A549 (cell line): Measurements from ENCODE around the gene PEX14. TPM values are rescaled to one million over a fixed set of nuclear protein-coding genes. Genes with fewer than 3 reads are reported as not detected.
A peak's percentile ranks its signal among the peaks of the same experiment; 100 is the strongest.

Experiments used
- ATAC-seq, 2 experiments: fragments of 200-7000 bp in 1 of 2; fragments of >200 bp in 1 of 2; cut with Nextera tagmentation in 1 of 2; cut with Tn5 transposase in 1 of 2; 3 replicates each; pipeline versions ENCODE4 v1.8.0 to v1.9.1; 2018 to 2020; ENCODE audit warnings: mild to moderate bottlenecking in 1 of 2, moderate library complexity in 1 of 2
- CTCF ChIA-PET: fragments of 300-600 bp; sonication (Branson Sonifier 250); formaldehyde crosslinking; extraction: SDS; loops from one replicate; lab custom pipeline; 2021; ENCODE audit warnings: antibody characterized with exemption, inconsistent platforms; lab: Yijun Ruan, JAX
- POLR2A ChIA-PET: fragments of 350-600 bp; formaldehyde crosslinking; extraction: SDS; loops from one replicate; lab custom pipeline; 2021; ENCODE audit warnings: antibody characterized with exemption, inconsistent platforms; lab: Yijun Ruan, JAX
- DNase-seq, 2 experiments: peaks; one replicate each; pipeline versions ENCODE4 v3.0.0 to v3.0.0-alpha.2; 2011 to 2016; ENCODE audit warnings: low read depth in 1 of 2, low spot score in 1 of 2
- FAIRE-seq: peaks from 2 replicates; lab custom pipeline; 2011; peaks lifted over from hg19 to GRCh38; lab: Jason Lieb, UNC
- H3K27ac ChIP-seq, 2 experiments: fragments of >200 bp; sonication (Bioruptor Twin); formaldehyde crosslinking; 3 replicates each; pipeline ENCODE4 v1.5.1; 2016 to 2017
- H3K4me1 ChIP-seq: fragments of >200 bp; sonication (Bioruptor Twin); formaldehyde crosslinking; 3 replicates; pipeline ENCODE4 v1.6.1; 2016
- H3K4me2 ChIP-seq: fragments of >200 bp; sonication (Bioruptor Twin); formaldehyde crosslinking; 3 replicates; pipeline ENCODE4 v1.6.1; 2016
- H3K4me3 ChIP-seq: fragments of >200 bp; sonication (Bioruptor Twin); formaldehyde crosslinking; 3 replicates; pipeline ENCODE4 v1.5.1; 2016
- H3K9me3 ChIP-seq: fragments of >200 bp; sonication (Bioruptor Twin); formaldehyde crosslinking; 3 replicates; pipeline ENCODE4 v1.6.1; 2016
- CBX8 ChIP-seq: fragments of 200-600 bp; sonication (generic); IDR thresholded peaks from 2 replicates; pipeline ENCODE4 v1.6.1; 2016
- CHD4 ChIP-seq: fragments of 200-600 bp; sonication (generic); IDR thresholded peaks from 2 replicates; pipeline ENCODE4 v1.6.1; 2016; ENCODE audit warnings: antibody characterized with exemption, mild to moderate bottlenecking, borderline replicate concordance
- CTCF ChIP-seq: fragments of >200 bp; sonication (Bioruptor Twin); formaldehyde crosslinking; IDR thresholded peaks from 3 replicates; pipeline ENCODE4 v1.5.1; 2016
- GATA3 ChIP-seq: IDR thresholded peaks from 2 replicates; pipeline ENCODE4 v1.6.1; 2012; ENCODE audit warnings: borderline replicate concordance
- HEYL ChIP-seq: fragments of 250-450 bp; sonication (Bioruptor Pico); IDR thresholded peaks from 2 replicates; pipeline ENCODE4 v1.8.0; 2021; ENCODE audit warnings: mild to moderate bottlenecking, moderate library complexity
- KDM1A ChIP-seq: fragments of 200-600 bp; sonication (generic); IDR thresholded peaks from 2 replicates; pipeline ENCODE4 v1.6.1; 2016; ENCODE audit warnings: low read depth, mild to moderate bottlenecking
- KDM5A ChIP-seq: fragments of 200-600 bp; sonication (generic); IDR thresholded peaks from 2 replicates; pipeline ENCODE4 v1.6.1; 2016; ENCODE audit warnings: antibody characterized with exemption, mild to moderate bottlenecking
- NPAS2 ChIP-seq: fragments of 250-450 bp; sonication (Bioruptor Pico); IDR thresholded peaks from 2 replicates; pipeline ENCODE4 v1.8.0; 2022; ENCODE audit warnings: mild to moderate bottlenecking, moderate library complexity, borderline replicate concordance
- POLR2A ChIP-seq: IDR thresholded peaks from 2 replicates; pipeline ENCODE4 v1.6.1; 2012; ENCODE audit warnings: mild to moderate bottlenecking, low read length
- RAD21 ChIP-seq, 2 experiments: fragments of >200 bp in 1 of 2; sonication (Bioruptor Twin) in 1 of 2; formaldehyde crosslinking in 1 of 2; IDR thresholded peaks in 1 of 2; conservative IDR thresholded peaks in 1 of 2; 2 replicates in 1 of 2; 3 replicates in 1 of 2; pipeline ENCODE4 v1.6.1; 2012 to 2018; ENCODE audit warnings: inconsistent platforms in 1 of 2
- SMC3 ChIP-seq: fragments of >200 bp; sonication (Bioruptor Twin); formaldehyde crosslinking; IDR thresholded peaks from 3 replicates; pipeline ENCODE4 v1.6.1; 2018; ENCODE audit warnings: inconsistent platforms
- TFCP2L1 ChIP-seq: fragments of 250-450 bp; sonication (Bioruptor Pico); IDR thresholded peaks from 2 replicates; pipeline ENCODE4 v1.5.0; 2021; ENCODE audit warnings: mild to moderate bottlenecking
- ZSCAN20 ChIP-seq: fragments of 250-450 bp; sonication (Bioruptor Pico); IDR thresholded peaks from 2 replicates; pipeline ENCODE4 v1.8.0; 2022; ENCODE audit warnings: mild to moderate bottlenecking, moderate library complexity
- WGBS: methylation state at CpG from one replicate; pipeline ENCODE4 v1.1.6; 2017; ENCODE audit errors: missing lambda C conversion rate; 5-methylcytosine and 5-hydroxymethylcytosine counted together
- polyA plus RNA-seq, 4 experiments: library from polyadenylated mRNA; depleted of rRNA in 3 of 4; stranded (reverse); fragments of >200 nt; fragmentation: RNase III in 1 of 4; extraction: RNeasy Plus Mini Kit Qiagen cat#74134 plus additional on column Dnase treatment in 1 of 4; gene quantifications; 2 replicates in 3 of 4; 3 replicates in 1 of 4; pipeline ENCODE4 v1.2.3, GENCODE V29; 2011 to 2017
- TF ChIP-seq, protein P1 (sequence below): IDR thresholded peaks from 2 replicates; pipeline ENCODE4 v1.6.1; 2012
- TF ChIP-seq, protein P2 (sequence below): fragments of 450-650 bp; IDR thresholded peaks from 2 replicates; pipeline ENCODE4 v1.6.1; 2014; ENCODE audit warnings: antibody characterized with exemption
- TF ChIP-seq, protein P3 (sequence below): fragments of 150-350 bp; IDR thresholded peaks from 2 replicates; pipeline ENCODE4 v1.6.1; 2014; ENCODE audit warnings: low read depth, mild to moderate bottlenecking, low read length

PEX14 gene
- polyA plus RNA-seq, 2 of the 4 experiments (the other 2 are of a cell fraction), result 7.7 to 15.0 TPM

DNA sequence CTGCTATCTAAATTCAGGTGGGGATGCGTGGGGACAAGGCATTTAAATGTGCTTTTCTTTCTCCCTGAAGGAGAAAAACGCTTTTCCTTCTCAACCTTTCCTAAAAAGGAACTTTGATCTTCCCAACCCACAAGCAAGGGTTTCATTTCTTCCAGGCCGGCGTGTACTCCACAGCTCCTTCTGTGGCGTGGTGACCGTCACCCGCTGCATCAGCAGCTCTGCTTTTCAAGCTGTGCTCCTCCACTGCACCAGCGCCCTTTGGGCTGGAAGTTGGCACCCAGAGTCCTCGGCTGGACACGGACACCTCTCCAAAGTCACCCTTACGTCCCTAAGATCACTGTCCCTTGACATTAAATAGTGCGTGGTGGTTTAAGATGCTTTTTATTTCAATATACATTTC is 54.3 kb downstream of the PEX14 start:
- peak overlapping the region; percentile 80 for H3K4me2 ChIP-seq
- POLR2A ChIA-PET, result interaction anchor here (0.6 kb wide), 1 partner anchor 296 kb away, joined by 3 read pairs; no protein-coding TSS in a partner anchor
- WGBS, result 85% methylated on average over 12 of the region's 12 CpGs
- H3K4me3 ChIP-seq, result no peak overlapping the region
- CTCF ChIA-PET, result interaction anchor here (0.6 to 1.5 kb wide), 2 partner anchors 13 to 73 kb away, joined by 3 to 5 read pairs; no protein-coding TSS in a partner anchor
- no peak for TF ChIP-seq TFCP2L1 (CRISPR knock-in tag)
- no peak for TF ChIP-seq POLR2A
- no peak for DNase-seq
- H3K4me1 ChIP-seq, result peaks cover 33% of the 10 kb centered on the region
- H3K27ac ChIP-seq, result peak overlapping the region; percentile 51 to 78
- FAIRE-seq, result no peak
- no peak for ATAC-seq
- H3K9me3 ChIP-seq, result no peaks in the 10 kb centered on the region

- no peak overlapping the region; the same call in 2 of the 3 replicates for H3K4me2 ChIP-seq
- FAIRE-seq, result no peak
Measured at GRCh38 chr1:10529765-10530164, 55.0 kb downstream of the PEX14 start.

DNA sequence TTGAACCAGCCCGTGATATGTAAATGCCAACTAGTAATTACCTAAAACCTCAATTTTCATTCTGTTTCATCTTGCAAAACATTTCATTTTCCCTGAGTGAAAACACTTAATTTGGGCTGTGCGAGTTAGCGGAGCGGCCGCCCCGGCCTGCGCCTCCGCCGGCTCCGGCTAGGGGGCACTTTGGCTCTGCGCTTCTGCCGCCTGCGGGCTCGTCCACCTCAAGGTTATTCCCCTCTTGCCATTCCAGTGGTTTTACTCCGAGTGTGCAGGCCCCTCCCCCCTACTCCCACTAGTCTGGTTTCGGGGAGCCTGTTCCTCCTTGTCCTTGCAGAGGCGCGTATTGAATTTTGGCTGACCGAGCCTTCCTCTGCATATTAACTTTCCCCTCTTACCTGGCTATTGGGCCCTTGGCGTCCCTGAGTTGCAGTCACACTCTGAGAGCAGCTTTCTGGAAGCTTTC is 55.6 kb downstream of the PEX14 start:
- ChIA-PET CTCF (interaction anchor here (0.8 kb wide), 1 partner anchor 8 kb away, joined by 4 read pairs; no protein-coding TSS in a partner anchor), POLR2A (no interaction called here)
- Histone ChIP-seq H3K4me1 (peaks cover 33% of the 10 kb centered on the region), H3K4me3 (no peak overlapping the region)
- no peak for DNase-seq
- TF ChIP-seq KDM1A (no peak), SMC3 (peak; percentile 23; the same call in 1 of the 3 replicates), HEYL (CRISPR knock-in tag) (no peak), RAD21 (conservative IDR thresholded peaks at IDR 0.05 in 1 of 2, IDR thresholded peaks at IDR 0.05 in 1 of 2) (peak; percentile 44 to 53), POLR2A (no peak), NPAS2 (CRISPR knock-in tag) (no peak), KDM5A (no peak), CHD4 (no peak), CTCF (peak; percentile 29; the same call in 2 of the 3 replicates)
- TF ChIP-seq, protein P1, sequence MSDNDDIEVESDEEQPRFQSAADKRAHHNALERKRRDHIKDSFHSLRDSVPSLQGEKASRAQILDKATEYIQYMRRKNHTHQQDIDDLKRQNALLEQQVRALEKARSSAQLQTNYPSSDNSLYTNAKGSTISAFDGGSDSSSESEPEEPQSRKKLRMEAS, result no peak
- TF ChIP-seq, all 56 proteins: peak for 3
- Histone ChIP-seq H3K9me3 (no peaks in the 10 kb centered on the region), H3K27ac (peak overlapping the region in 1 of 2 experiments; percentile 35; a peak in 1 of 6 replicates), H3K4me2 (no peak overlapping the region)
- WGBS, result 79% methylated on average over 20 of the region's 20 CpGs
- FAIRE-seq (no peak), ATAC-seq (peak in 1 of 2 experiments; percentile 69; a peak in 3 of 6 replicates)

More at GRCh38 chr1:10529765-10530164, 55.0 kb downstream of the PEX14 start:
- ATAC-seq (no peak), DNase-seq (no peak)
- TF ChIP-seq, protein P2, sequence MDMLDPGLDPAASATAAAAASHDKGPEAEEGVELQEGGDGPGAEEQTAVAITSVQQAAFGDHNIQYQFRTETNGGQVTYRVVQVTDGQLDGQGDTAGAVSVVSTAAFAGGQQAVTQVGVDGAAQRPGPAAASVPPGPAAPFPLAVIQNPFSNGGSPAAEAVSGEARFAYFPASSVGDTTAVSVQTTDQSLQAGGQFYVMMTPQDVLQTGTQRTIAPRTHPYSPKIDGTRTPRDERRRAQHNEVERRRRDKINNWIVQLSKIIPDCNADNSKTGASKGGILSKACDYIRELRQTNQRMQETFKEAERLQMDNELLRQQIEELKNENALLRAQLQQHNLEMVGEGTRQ, result no peak
- TF ChIP-seq CBX8 (no peak), GATA3 (no peak), ZSCAN20 (CRISPR knock-in tag) (no peak)
- TF ChIP-seq, protein P3, sequence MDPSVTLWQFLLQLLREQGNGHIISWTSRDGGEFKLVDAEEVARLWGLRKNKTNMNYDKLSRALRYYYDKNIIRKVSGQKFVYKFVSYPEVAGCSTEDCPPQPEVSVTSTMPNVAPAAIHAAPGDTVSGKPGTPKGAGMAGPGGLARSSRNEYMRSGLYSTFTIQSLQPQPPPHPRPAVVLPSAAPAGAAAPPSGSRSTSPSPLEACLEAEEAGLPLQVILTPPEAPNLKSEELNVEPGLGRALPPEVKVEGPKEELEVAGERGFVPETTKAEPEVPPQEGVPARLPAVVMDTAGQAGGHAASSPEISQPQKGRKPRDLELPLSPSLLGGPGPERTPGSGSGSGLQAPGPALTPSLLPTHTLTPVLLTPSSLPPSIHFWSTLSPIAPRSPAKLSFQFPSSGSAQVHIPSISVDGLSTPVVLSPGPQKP, result no peak
- peaks cover 33% of the 10 kb centered on the region for H3K4me1 ChIP-seq
- peak overlapping the region in 1 of 2 experiments; percentile 53; a peak in 2 of 6 replicates for H3K27ac ChIP-seq
- ChIA-PET POLR2A (no interaction called here), CTCF (interaction anchor here (0.6 kb wide), 1 partner anchor 13 kb away, joined by 3 read pairs; no protein-coding TSS in a partner anchor)
- H3K9me3 ChIP-seq, result no peaks in the 10 kb centered on the region
- WGBS, result 54% methylated on average over 3 of the region's 3 CpGs
- no peak overlapping the region for H3K4me3 ChIP-seq
